DMS53 (cell line): Measurements from ENCODE around the gene GIT2.
A peak's percentile ranks its signal among the peaks of the same experiment; 100 is the strongest.

Experiments used
- DNase-seq: peaks from one replicate; lab custom pipeline; 2025; lab: John Stamatoyannopoulos, UW

GIT2 gene

GRCh38 chr12:109981311-109981710 lies 14.9 kb downstream of the GIT2 start:
- DNase-seq = no peak

DNA sequence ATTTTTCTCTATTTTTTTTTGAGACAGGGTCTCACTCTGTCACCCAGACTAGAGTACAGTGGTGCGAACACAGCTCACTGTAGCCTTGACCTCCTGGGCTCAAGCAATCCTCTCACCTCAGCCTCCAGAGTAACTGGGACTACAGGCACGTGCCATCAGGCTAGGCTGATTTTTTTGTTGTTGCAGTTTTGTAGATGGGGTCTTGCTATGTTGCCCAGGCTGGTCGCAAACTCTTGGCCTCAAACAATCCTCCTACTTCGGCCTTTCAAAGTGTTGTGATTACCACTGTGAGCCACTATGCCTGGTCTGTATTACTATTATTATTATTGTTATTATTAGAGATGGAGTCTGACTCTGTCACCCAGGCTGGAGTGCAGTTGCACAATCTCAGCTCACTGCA lies 23.3 kb downstream of the GIT2 start:
- DNase-seq = no peak

DNA sequence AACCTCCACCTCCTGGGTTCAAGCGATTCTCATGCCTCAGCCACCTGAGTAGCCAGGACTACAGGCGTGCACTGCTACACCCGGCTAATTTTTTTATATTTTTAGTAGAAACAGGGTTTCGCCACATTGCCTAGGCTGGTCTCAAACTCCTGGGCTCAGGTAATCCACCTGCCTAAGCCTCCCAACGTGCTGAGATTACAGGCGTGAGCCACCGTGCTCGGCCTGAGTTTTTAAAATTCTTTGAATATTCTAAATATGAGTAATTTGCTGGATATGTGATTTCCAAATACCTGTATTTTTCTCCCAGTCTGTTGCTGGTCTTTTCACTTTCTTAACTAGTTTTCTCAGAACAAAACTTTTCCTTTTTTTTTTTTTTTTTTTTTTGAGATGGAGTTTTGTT lies 27.4 kb downstream of the GIT2 start:
- DNase-seq = no peak

DNA sequence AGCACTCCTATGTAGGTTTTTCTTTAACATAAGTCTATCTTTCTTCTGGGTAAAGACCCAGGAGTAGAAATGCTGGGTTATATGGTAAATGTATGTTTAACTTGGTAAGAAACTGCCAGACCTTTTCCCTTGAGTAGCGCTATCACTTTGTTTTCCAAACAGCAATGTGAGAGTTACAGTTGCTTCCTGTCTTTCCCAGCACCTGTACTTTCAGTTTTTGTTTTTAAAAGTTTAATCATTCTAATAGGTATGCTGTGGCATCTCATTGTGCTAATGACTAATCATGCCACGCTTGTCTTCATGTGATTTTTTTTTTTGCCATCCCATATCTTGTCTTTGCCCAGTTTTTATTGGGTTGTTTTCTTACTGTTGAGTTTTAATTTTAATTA lies 28.1 kb downstream of the GIT2 start:
- no peak for DNase-seq

- DNase-seq = no peak
Observed at GRCh38 chr12:109967383-109968031, 28.7 kb downstream of the GIT2 start.

GRCh38 chr12:109966546-109966945 lies 29.6 kb downstream of the GIT2 start:
- DNase-seq = no peak

DNA sequence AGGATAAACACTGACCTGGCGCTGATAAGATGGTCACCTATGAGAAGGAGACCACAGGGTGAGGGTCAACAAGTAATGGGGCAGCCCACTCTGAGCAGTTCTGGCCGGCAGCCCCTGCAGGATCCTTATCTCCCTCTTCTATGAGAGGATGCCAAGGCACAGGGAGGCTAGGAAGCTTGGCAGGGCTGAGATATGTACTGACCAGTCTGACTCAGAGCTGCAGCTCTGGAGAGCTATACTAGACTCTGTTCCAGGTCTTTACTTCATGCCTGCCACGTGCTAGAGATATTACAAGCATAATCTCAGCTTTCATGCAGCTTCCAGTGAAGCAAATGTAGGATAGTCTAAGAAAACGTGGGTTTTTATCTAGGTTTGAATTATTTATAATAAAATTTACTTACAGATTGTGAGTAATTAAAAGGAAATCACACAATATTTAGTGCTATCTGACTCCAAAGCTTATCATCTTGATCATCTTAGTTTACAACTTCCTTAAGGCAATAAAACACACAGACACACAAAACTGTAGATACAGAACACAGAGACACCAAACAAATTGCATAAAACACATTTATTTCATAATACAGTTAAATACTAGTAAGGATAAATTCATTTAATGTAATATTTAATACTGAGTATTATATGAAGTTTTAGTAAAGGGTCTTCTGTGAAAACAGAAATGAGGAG lies 32.3 kb downstream of the GIT2 start:
- DNase-seq = no peak

- DNase-seq = no peak
Observed at GRCh38 chr12:109963330-109963729, 32.8 kb downstream of the GIT2 start.

- no peak for DNase-seq
Observed at GRCh38 chr12:109962398-109962797, 33.8 kb downstream of the GIT2 start.

- DNase-seq = no peak
Observed at GRCh38 chr12:109961612-109962011, 34.6 kb downstream of the GIT2 start.

GRCh38 chr12:109961201-109961600 lies 35.0 kb downstream of the GIT2 start:
- no peak for DNase-seq

DNA sequence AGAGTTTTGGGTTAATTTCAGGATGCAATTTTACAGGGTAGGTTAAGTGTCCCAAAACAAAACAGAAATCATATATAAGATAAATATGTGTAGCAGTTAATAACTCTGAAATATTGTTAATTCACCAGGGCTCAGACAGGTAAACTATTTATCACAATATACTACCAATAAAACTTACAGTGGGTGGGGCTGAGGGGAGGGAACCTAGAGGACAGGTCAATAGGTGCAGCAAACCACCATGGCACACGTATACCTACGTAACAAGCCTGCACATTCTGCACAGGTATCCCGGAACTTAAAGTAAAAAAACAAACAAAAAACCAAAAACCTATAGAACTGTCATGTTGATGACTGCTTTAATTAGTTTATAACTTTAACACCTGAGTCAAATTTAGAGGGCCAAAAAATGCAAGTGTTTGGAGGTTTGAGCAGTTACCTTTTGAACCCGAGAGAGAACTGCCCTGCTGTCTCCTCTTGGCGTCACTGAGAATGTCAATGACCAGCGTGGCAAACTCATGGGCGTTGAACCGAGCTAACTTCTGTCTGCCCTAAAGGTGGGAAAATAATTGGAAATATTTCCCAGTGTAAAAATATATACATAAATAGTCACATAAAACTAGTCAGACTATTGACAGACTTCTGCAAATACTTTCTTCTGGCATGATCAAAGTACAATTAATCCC lies 36.6 kb downstream of the GIT2 start:
- DNase-seq = no peak

DNA sequence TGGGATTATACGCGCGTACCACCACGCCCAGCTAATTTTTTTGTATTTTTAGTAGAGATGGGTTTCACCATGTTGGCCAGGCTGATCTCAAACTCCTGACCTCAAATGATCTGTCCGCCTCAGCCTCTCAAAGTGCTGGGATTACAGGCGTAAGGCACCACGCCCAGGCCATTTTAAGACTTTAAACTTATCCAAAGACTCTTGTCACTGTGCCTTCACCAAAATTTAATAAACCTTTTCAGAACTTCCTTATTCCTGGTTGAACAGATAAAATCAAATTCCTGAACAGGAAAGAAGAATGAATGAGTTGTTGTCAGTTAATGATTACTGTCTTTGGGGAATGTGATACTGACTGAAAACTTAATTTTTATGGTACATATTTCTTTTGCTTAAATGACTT lies 37.8 kb downstream of the GIT2 start:
- DNase-seq = no peak

GRCh38 chr12:109953656-109954055 lies 42.5 kb downstream of the GIT2 start:
- DNase-seq = no peak

DNA sequence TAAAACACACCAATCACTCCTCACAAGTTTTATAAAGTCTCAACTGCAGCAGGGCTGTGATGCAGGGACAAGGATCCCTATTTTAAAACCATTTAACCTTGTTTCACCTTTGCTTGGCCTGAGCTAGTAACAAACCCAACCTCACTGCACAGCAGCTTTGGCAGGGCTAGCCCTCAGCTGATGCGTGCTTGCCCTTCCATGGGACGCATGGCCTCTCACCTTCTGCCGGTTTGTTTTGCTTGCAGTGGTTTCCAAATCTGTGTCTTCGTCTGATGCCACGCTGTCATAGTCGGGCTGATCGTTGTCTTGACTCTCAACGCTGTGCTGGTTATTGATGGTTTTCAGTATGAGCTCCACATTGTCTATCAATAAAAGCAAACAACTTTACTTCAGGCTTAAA lies 43.3 kb downstream of the GIT2 start:
- DNase-seq = no peak

- no peak for DNase-seq
Observed at GRCh38 chr12:109952160-109952858, 43.9 kb downstream of the GIT2 start.

- peak; percentile 73 for DNase-seq
Observed at GRCh38 chr12:109951751-109952150, 44.4 kb downstream of the GIT2 start.

- no peak for DNase-seq
Observed at GRCh38 chr12:109951136-109951535, 45.0 kb downstream of the GIT2 start.

DNA sequence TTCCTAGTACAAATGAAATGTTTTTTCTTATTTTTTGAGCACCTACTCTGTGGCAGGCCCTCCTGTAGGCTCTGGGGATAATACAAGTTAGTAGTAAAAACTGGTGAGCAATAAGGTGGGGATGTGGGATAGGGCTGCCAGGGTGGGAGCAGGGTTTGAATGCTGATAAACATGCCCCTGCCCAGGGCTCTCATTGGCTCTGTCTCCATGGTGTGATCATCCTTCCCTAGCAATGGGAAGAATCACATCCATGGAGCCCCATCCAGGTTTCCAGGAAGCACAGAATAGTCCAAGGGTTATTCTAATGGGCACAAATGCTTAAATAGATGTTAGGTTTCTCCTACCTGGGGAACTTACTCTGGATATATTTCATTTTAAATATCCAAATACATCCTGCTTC lies 45.5 kb downstream of the GIT2 start:
- DNase-seq = no peak

- DNase-seq = peak; percentile 96
Observed at GRCh38 chr12:109949089-109949488, 47.1 kb downstream of the GIT2 start.

DNA sequence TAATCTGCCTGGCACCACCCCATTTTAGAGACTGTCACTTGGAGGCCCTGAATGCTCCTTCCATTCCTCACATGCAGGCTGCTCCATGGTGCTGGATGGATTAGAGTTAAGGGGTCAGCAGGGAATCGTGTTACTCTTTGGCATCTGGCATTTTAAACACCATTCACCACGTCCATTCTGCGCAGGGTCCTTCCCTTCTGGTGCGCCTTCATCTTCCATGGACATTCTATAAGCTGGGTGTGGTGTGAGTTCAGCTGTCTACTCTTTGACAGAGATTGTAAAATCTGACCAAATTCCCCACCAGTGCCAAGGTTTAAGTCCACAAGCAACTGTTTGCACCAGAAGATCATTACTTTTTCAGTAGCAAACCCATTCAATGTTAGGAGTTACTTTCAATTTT lies 47.8 kb downstream of the GIT2 start:
- no peak for DNase-seq

- no peak for DNase-seq
Observed at GRCh38 chr12:109947521-109947920, 48.6 kb downstream of the GIT2 start.

- no peak for DNase-seq
Observed at GRCh38 chr12:109946913-109947312, 49.3 kb downstream of the GIT2 start.
